HUDEP-2 (cell line): ENCODE results near the gene GGTA1.

Experiments used
- DNase-seq, 76 experiments: peaks; one replicate each; lab custom pipeline; 2025; ENCODE audit not compliant: unreplicated experiment in 76 of 76; lab: John Stamatoyannopoulos, UW

Gene GGTA1

GRCh38 chr9:121424024-121424432, 75.6 kb downstream of the GGTA1 start:
- DNase-seq, result no peak

- no peak for DNase-seq
Measured at GRCh38 chr9:121411993-121412392, 87.7 kb downstream of the GGTA1 start.

GRCh38 chr9:121405899-121406298, 93.7 kb downstream of the GGTA1 start:
- DNase-seq, result no peak
